K562 (cell line): Measurements from ENCODE around the gene SRL. TPM values are rescaled to one million over a fixed set of nuclear protein-coding genes. Genes with fewer than 3 reads are reported as not detected.

ENCODE experiments used
- BRD4 ChIP-seq: fragments of 200-600 bp; sonication (generic); IDR thresholded peaks from 2 replicates; pipeline ENCODE4 v1.6.1; 2017; ENCODE audit warnings: inconsistent platforms
- CHD2 ChIP-seq: IDR thresholded peaks from 2 replicates; pipeline ENCODE4 v1.6.1; 2011; ENCODE audit warnings: low read depth, low read length
- CTBP1 ChIP-seq: fragments of 450-650 bp; IDR thresholded peaks from 2 replicates; pipeline ENCODE4 v1.6.1; 2016; ENCODE audit warnings: borderline replicate concordance
- CTCF ChIP-seq, 3 experiments: IDR thresholded peaks in 2 of 3; conservative IDR thresholded peaks in 1 of 3; 2 replicates each; pipeline ENCODE4 v1.5.1; 2011 to 2012; ENCODE audit warnings: low read length in 3 of 3, mild to moderate bottlenecking in 3 of 3, control low read depth in 2 of 3, improper control_type of control experiment in 1 of 3, inconsistent platforms in 1 of 3, low read depth in 1 of 3, mixed read lengths in 1 of 3, moderate library complexity in 1 of 3; ENCODE audit not compliant: insufficient read depth in 2 of 3
- CXXC5 ChIP-seq: fragments of 250-450 bp; sonication (Bioruptor Pico); IDR thresholded peaks from 2 replicates; pipeline ENCODE4 v1.8.0; 2022; ENCODE audit warnings: inconsistent platforms, mild to moderate bottlenecking, moderate library complexity
- GABPB2 ChIP-seq: fragments of 250-450 bp; sonication (Bioruptor Pico); conservative IDR thresholded peaks from 2 replicates; pipeline ENCODE4 v1.5.1; 2021; ENCODE audit warnings: mild to moderate bottlenecking
- HDAC8 ChIP-seq: fragments of 450-650 bp; IDR thresholded peaks from 2 replicates; pipeline ENCODE4 v1.6.1; 2016; ENCODE audit warnings: mild to moderate bottlenecking, missing genetic modification characterization, moderate library complexity, missing compliant biosample characterization
- KLF16 ChIP-seq: IDR thresholded peaks from 2 replicates; pipeline ENCODE4 v1.6.1; 2016; ENCODE audit warnings: antibody characterized with exemption
- MBD2 ChIP-seq: sonication (generic); IDR thresholded peaks from 2 replicates; pipeline ENCODE4 v1.6.1; 2016; ENCODE audit warnings: low read depth, borderline replicate concordance
- NCOA1 ChIP-seq: fragments of 450-650 bp; IDR thresholded peaks from 2 replicates; pipeline ENCODE4 v1.6.1; 2016; ENCODE audit warnings: low read depth
- NRF1 ChIP-seq, 2 experiments: fragments of 450-650 bp; IDR thresholded peaks in 1 of 2; conservative IDR thresholded peaks in 1 of 2; 2 replicates each; pipeline ENCODE4 v1.6.1; 2014; ENCODE audit warnings: mild to moderate bottlenecking in 2 of 2
- POLR3A ChIP-seq: IDR thresholded peaks from 2 replicates; pipeline ENCODE4 v1.6.1; 2011; ENCODE audit warnings: borderline replicate concordance, mild to moderate bottlenecking, moderate library complexity; ENCODE audit not compliant: insufficient read length, insufficient read depth; ENCODE audit errors: extremely low read depth
- POU5F1 ChIP-seq: fragments of 150-350 bp; IDR thresholded peaks from 2 replicates; pipeline ENCODE4 v1.6.1; 2014; ENCODE audit warnings: borderline replicate concordance, low read length, low read depth, mild to moderate bottlenecking; ENCODE audit not compliant: partially characterized antibody
- PRPF4 ChIP-seq: fragments of 200-400 bp; formaldehyde crosslinking; IDR thresholded peaks from one replicate; pipeline ENCODE4 v1.6.1; 2017; ENCODE audit warnings: low read length, low read depth, mild to moderate bottlenecking; ENCODE audit not compliant: insufficient read depth, poor library complexity, severe bottlenecking
- SMC3 ChIP-seq: conservative IDR thresholded peaks from 2 replicates; pipeline ENCODE4 v1.6.1; 2011; ENCODE audit warnings: low read depth, low read length, improper control_type of control experiment; ENCODE audit not compliant: insufficient read depth
- THAP7 ChIP-seq: fragments of 250-450 bp; sonication (Bioruptor Pico); IDR thresholded peaks from 2 replicates; pipeline ENCODE4 v1.5.0; 2021
- THRB ChIP-seq: fragments of 450-650 bp; formaldehyde crosslinking; conservative IDR thresholded peaks from 2 replicates; pipeline ENCODE4 v1.4.0; 2022; ENCODE audit warnings: mild to moderate bottlenecking, missing genetic modification characterization
- TRIM28 ChIP-seq: fragments of 450-650 bp; IDR thresholded peaks from 2 replicates; pipeline ENCODE4 v1.6.1; 2017
- U2AF1 ChIP-seq: fragments of 200-400 bp; formaldehyde crosslinking; optimal IDR thresholded peaks from 2 replicates; pipeline ENCODE3; 2017; ENCODE audit warnings: mild to moderate bottlenecking, low read depth, low read length, moderate library complexity
- ZBTB26 ChIP-seq: fragments of 450-650 bp; formaldehyde crosslinking; IDR thresholded peaks from 2 replicates; pipeline ENCODE4 v1.4.0; 2022; ENCODE audit warnings: missing genetic modification characterization
- ZKSCAN8 ChIP-seq: fragments of 200-800 bp; sonication (Bioruptor generic); IDR thresholded peaks from 2 replicates; pipeline ENCODE4 v1.6.1; 2016; ENCODE audit warnings: missing genetic modification characterization, missing compliant biosample characterization
- polyA plus RNA-seq, 8 experiments: library from polyadenylated mRNA; depleted of rRNA in 4 of 8; stranded (reverse) in 5 of 8; unstranded in 3 of 8; fragments of >200 nt; fragmentation: Nextera tagmentation in 2 of 8; fragmentation: Illumina TruSeq in 1 of 8; extraction: Ambion mirVana in 2 of 8; extraction: Trizol in 1 of 8; gene quantifications; 2 replicates each; pipeline versions ENCODE4 v1.2.1 to v1.2.3, GENCODE V29; 2011 to 2014; ENCODE audit warnings: inconsistent platforms in 1 of 8, missing spikeins in 1 of 8
- total RNA-seq, 7 experiments: library from RNA; depleted of rRNA in 6 of 7; stranded (reverse); fragments of >200 nt in 6 of 7; fragmentation: Illumina TruSeq in 2 of 7; extraction: Trizol in 2 of 7; gene quantifications; 2 replicates each; pipeline versions ENCODE4 v1.2.1 to v1.2.3, GENCODE V29; 2011 to 2021; ENCODE audit warnings: low replicate concordance in 1 of 7
- TF ChIP-seq, protein P1 (sequence below), 2 experiments: fragments of 450-650 bp in 1 of 2; sonication (generic) in 1 of 2; formaldehyde crosslinking in 1 of 2; IDR thresholded peaks in 1 of 2; conservative IDR thresholded peaks in 1 of 2; 2 replicates each; pipeline versions ENCODE4 v1.6.1 to v1.8.1; 2016 to 2023; ENCODE audit warnings: mild to moderate bottlenecking in 2 of 2, moderate library complexity in 2 of 2, inconsistent platforms in 1 of 2, missing genetic modification reagents in 1 of 2

Gene SRL
- total and polyA plus RNA-seq, 9 of the 15 experiments (the other 6 are each of a cell fraction or from before 2014, with no cell fraction given) = 0.01 TPM; not detected in 8

DNA sequence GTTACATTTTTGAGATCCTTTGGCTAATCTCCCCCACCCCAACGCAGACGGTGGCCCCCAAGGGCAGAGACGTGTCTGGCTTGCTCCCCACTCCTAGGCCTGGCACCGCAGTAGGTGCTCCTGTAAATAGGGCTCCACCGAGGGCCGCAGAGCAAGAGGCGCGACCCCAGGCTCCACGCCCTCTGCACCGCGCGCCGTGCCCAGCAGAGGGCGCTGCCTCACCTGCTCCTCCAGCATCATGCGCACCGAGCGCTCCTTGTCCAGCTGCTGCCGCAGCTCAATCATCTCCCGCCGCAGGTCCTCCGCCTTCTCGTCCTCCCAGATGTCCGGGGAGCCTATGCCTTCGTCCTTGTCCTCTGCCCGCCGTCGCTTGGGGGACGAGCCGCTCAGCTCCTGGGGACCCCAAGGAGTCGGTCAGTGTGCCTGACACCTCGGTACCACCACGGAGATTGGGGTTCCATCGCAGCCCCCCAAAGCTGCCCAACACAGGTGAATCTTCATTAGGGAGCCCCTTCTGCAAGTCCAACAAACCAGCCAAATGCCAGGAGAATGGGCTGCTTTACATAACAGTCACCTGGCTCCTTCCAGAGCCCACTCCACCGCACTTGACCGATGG lies 19.8 kb upstream of the SRL start (continued):
- TF ChIP-seq TRIM28 (no peak), CXXC5 (0 out of 2 replicates have a peak, but pooled peaks have one; percentile 13), U2AF1 (no peak), HDAC8 (tag) (no peak), THAP7 (no peak), NCOA1 (no peak), KLF16 (no peak), ZBTB26 (CRISPR knock-in tag) (no peak), THRB (CRISPR knock-in tag) (no peak), SMC3 (peak; percentile 65), MBD2 (no peak), CHD2 (no peak), POLR3A (no peak), BRD4 (no peak), POU5F1 (no peak), GABPB2 (CRISPR knock-in tag) (no peak), PRPF4 (peak; percentile 54), ZKSCAN8 (CRISPR knock-in tag) (no peak), CTCF (IDR thresholded peaks at IDR 0.05 in 2 of 3, conservative IDR thresholded peaks at IDR 0.05 in 1 of 3; ENCODE audit: insufficient read depth in 2 of 3, low read depth in 1 of 3, low read length in 3 of 3) (peak; percentile 73 to 85 (median 78)), NRF1 (conservative IDR thresholded peaks at IDR 0.05 in 1 of 2, IDR thresholded peaks at IDR 0.05 in 1 of 2) (0 out of 4 replicates have a peak, but pooled peaks have one; percentile 21 to 23), CTBP1 (peak; percentile 47; the same call in 1 of the 2 replicates)
- TF ChIP-seq, protein P1, sequence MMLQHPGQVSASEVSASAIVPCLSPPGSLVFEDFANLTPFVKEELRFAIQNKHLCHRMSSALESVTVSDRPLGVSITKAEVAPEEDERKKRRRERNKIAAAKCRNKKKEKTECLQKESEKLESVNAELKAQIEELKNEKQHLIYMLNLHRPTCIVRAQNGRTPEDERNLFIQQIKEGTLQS (IDR thresholded peaks at IDR 0.05) = peak; percentile 32; the same call in 1 of the 2 replicates
- TF ChIP-seq, protein P1 (CRISPR knock-in tag; conservative IDR thresholded peaks at IDR 0.05) = no peak
